T-helper 22 cell (primary cell): Measurements from ENCODE around the gene EXOC4.

Experiments used
- DNase-seq: peaks from one replicate; pipeline ENCODE4 v3.0.0-alpha.2; 2020; ENCODE audit warnings: low read depth

Gene EXOC4

GRCh38 chr7:133706016-133706415 lies 453.1 kb downstream of the EXOC4 start:
- DNase-seq, result no peak

GRCh38 chr7:133709036-133709880 lies 456.4 kb downstream of the EXOC4 start:
- DNase-seq, result no peak

- no peak for DNase-seq
Observed at GRCh38 chr7:133712544-133712943, 459.7 kb downstream of the EXOC4 start.

GRCh38 chr7:133714654-133715053 lies 461.8 kb downstream of the EXOC4 start:
- no peak for DNase-seq

- DNase-seq, result no peak
Observed at GRCh38 chr7:133718131-133718530, 465.3 kb downstream of the EXOC4 start.

GRCh38 chr7:133723044-133723443 lies 470.2 kb downstream of the EXOC4 start:
- DNase-seq, result no peak

- DNase-seq, result no peak
Observed at GRCh38 chr7:133724148-133724547, 471.3 kb downstream of the EXOC4 start.

GRCh38 chr7:133724694-133725093 lies 471.8 kb downstream of the EXOC4 start:
- no peak for DNase-seq

GRCh38 chr7:133727476-133728214 lies 474.8 kb downstream of the EXOC4 start:
- no peak for DNase-seq

- DNase-seq, result no peak
Observed at GRCh38 chr7:133730360-133730759, 477.5 kb downstream of the EXOC4 start.

GRCh38 chr7:133733401-133733800 lies 480.5 kb downstream of the EXOC4 start:
- DNase-seq, result no peak

GRCh38 chr7:133735222-133735621 lies 482.3 kb downstream of the EXOC4 start:
- no peak for DNase-seq

- DNase-seq, result no peak
Observed at GRCh38 chr7:133739817-133740216, 486.9 kb downstream of the EXOC4 start.

- DNase-seq, result no peak
Observed at GRCh38 chr7:133741078-133741477, 488.2 kb downstream of the EXOC4 start.

- no peak for DNase-seq
Observed at GRCh38 chr7:133741703-133742102, 488.8 kb downstream of the EXOC4 start.

- DNase-seq, result no peak
Observed at GRCh38 chr7:133742709-133743538, 490.0 kb downstream of the EXOC4 start.

GRCh38 chr7:133744451-133744850 lies 491.6 kb downstream of the EXOC4 start:
- DNase-seq, result no peak

- DNase-seq, result no peak
Observed at GRCh38 chr7:133746305-133746704, 493.4 kb downstream of the EXOC4 start.

GRCh38 chr7:133746847-133747246 lies 494.0 kb downstream of the EXOC4 start:
- no peak for DNase-seq

GRCh38 chr7:133748443-133749407 lies 495.8 kb downstream of the EXOC4 start:
- DNase-seq, result no peak

- no peak for DNase-seq
Observed at GRCh38 chr7:133750287-133750686, 497.4 kb downstream of the EXOC4 start.
